Measurements from ENCODE around the gene HERPUD2. TPM values are rescaled to one million over a fixed set of nuclear protein-coding genes. Genes with fewer than 3 reads are reported as not detected.

HERPUD2 gene
- total and polyA plus RNA-seq, 2 of the 8 experiments (the other 6 are each of a cell fraction or from before 2014, with no cell fraction given), result 18.3 to 27.3 TPM

- no peak overlapping the region for H3K23ac ChIP-seq (ENCODE audit: insufficient read length)
- FAIRE-seq (no peak), DNase-seq (ENCODE audit: low read depth in 1 of 2, low spot score in 2 of 2) (no peak)
- H4K91ac ChIP-seq (replicated peaks; ENCODE audit: insufficient read length, low read length), result peak overlapping the region; percentile 18
- H3K4ac ChIP-seq (replicated peaks; ENCODE audit: insufficient read length, low read depth, low read length), result no peak overlapping the region
- peak overlapping the region; percentile 97; the same call in 1 of the 2 replicates for H4K8ac ChIP-seq (ENCODE audit: extremely low read depth, insufficient read depth, low read length)
- H3K36me3 ChIP-seq (ENCODE audit: control insufficient read depth in 2 of 4, insufficient read depth in 4 of 4, low read length in 3 of 4), result peaks cover 0 to 3% (median 0%) of the 10 kb centered on the region in 4 experiments; a peak in 1 of 8 replicates
- H2AK5ac ChIP-seq (ENCODE audit: low read depth, low read length), result peak overlapping the region; percentile 0; the same call in 1 of the 2 replicates
- H3K9me3 ChIP-seq (ENCODE audit: insufficient read depth in 2 of 2, low read depth in 1 of 2, low read length in 1 of 2), result peaks cover 0 to 3% of the 10 kb centered on the region in 2 experiments; a peak in 1 of 4 replicates
- H4K20me1 ChIP-seq (replicated peaks in 1 of 2; ENCODE audit: control insufficient read depth in 1 of 2, insufficient read depth in 2 of 2, low read length in 2 of 2), result peaks cover 0 to 2% of the 10 kb centered on the region in 2 experiments
- no peaks in the 10 kb centered on the region; a peak in 3 of 7 replicates for H3K27me3 ChIP-seq (replicated peaks in 1 of 4; ENCODE audit: control insufficient read depth in 3 of 4, extremely low read depth in 1 of 4, insufficient read depth in 3 of 4, low read length in 3 of 4)
- no peak for TF ChIP-seq GABPA (IDR thresholded peaks at IDR 0.05; ENCODE audit: borderline replicate concordance, insufficient read depth, low read length)
- TF ChIP-seq, protein P1, sequence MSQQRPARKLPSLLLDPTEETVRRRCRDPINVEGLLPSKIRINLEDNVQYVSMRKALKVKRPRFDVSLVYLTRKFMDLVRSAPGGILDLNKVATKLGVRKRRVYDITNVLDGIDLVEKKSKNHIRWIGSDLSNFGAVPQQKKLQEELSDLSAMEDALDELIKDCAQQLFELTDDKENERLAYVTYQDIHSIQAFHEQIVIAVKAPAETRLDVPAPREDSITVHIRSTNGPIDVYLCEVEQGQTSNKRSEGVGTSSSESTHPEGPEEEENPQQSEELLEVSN (IDR thresholded peaks at IDR 0.05), result 0 out of 2 replicates have a peak, but pooled peaks have one; percentile 1
- H3K18ac ChIP-seq (ENCODE audit: extremely low read depth, low read length), result peak overlapping the region; percentile 26; the same call in 1 of the 2 replicates
- ChIA-PET CTCF (ENCODE audit: partially characterized antibody) (interaction anchor here (0.9 to 1.8 kb wide), 5 partner anchors 15 to 214 kb away, joined by 3 to 7 read pairs (median 4); no protein-coding TSS in a partner anchor), POLR2A (ENCODE audit: partially characterized antibody) (interaction anchor here (0.9 to 4.1 kb wide), 6 partner anchors 10 to 106 kb away, joined by 4 to 38 read pairs (median 6); partner anchors contain the start of gene SEPTIN7)
- peaks cover 0 to 35% of the 10 kb centered on the region in 2 experiments; a peak in 2 of 4 replicates for H3K79me2 ChIP-seq (ENCODE audit: control insufficient read depth in 1 of 2, insufficient read depth in 2 of 2, low read length in 2 of 2)
- H2BK20ac ChIP-seq (ENCODE audit: low read length), result no peak overlapping the region
- 19% methylated on average over 10 of the region's 10 CpGs; no CpG with 5 or more reads in 1 of the 2 experiments for WGBS, 2 experiments (ENCODE audit: extremely low coverage in 1 of 2, insufficient coverage in 1 of 2, insufficient read length in 1 of 2, insufficient replicate concordance in 2 of 2, low coverage in 1 of 2, low lambda C conversion rate in 2 of 2, missing lambda C conversion rate in 1 of 2)
- H2BK12ac ChIP-seq (ENCODE audit: low read depth, low read length), result peak overlapping the region; percentile 76; the same call in 1 of the 2 replicates
- H2BK120ac ChIP-seq (replicated peaks; ENCODE audit: low read depth, low read length), result no peak overlapping the region
- H3K4me2 ChIP-seq (ENCODE audit: insufficient read depth in 1 of 2, low read depth in 2 of 2, low read length in 2 of 2), result peak overlapping the region; percentile 82 to 95
- no peak overlapping the region for H2BK15ac ChIP-seq (ENCODE audit: low read length)
- H4K5ac ChIP-seq (ENCODE audit: insufficient read length, low read depth, low read length), result peak overlapping the region; percentile 41
- H3K9ac ChIP-seq (replicated peaks in 1 of 4; ENCODE audit: extremely low read depth in 1 of 4, low read depth in 3 of 4, low read length in 3 of 4), result peak overlapping the region; percentile 85 to 93 (median 90)
- H3K4me1 ChIP-seq (replicated peaks in 1 of 4; ENCODE audit: control insufficient read depth in 3 of 4, insufficient read depth in 4 of 4, low read length in 3 of 4), result peaks cover 2 to 6% (median 4%) of the 10 kb centered on the region in 4 experiments; a peak in 5 of 7 replicates
- H3K14ac ChIP-seq (ENCODE audit: insufficient read length), result no peak overlapping the region
- no peaks in the 10 kb centered on the region; the same call in 1 of the 2 replicates for H3K79me1 ChIP-seq (ENCODE audit: low read depth, low read length)
- peak overlapping the region; percentile 93 for H3K27ac ChIP-seq (ENCODE audit: low read depth, low read length)
- H3K4me3 ChIP-seq (ENCODE audit: extremely low read depth in 1 of 4, insufficient read depth in 2 of 4, low read depth in 3 of 4, low read length in 4 of 4), result peak overlapping the region; percentile 83 to 90 (median 87)
- H2AFZ ChIP-seq (ENCODE audit: low read length), result peak overlapping the region; percentile 73
- peak overlapping the region; percentile 53; the same call in 1 of the 2 replicates for H2BK5ac ChIP-seq (ENCODE audit: low read depth, low read length)
- H3K23me2 ChIP-seq (ENCODE audit: low read depth, low read length), result peaks cover 6% of the 10 kb centered on the region; the same call in 1 of the 2 replicates
- no peak overlapping the region for H3K56ac ChIP-seq (replicated peaks; ENCODE audit: insufficient read length, low read depth, low read length)
Observed at GRCh38 chr7:35695473-35695850, 527 bp upstream of the HERPUD2 start.

All from H1 (cell line).